Measurements from ENCODE around the gene PHYHD1. TPM values are rescaled to one million over a fixed set of nuclear protein-coding genes. Genes with fewer than 3 reads are reported as not detected.

Gene PHYHD1
- total RNA-seq, 6 donors from 2014 or later: 27.6 to 286 (median 57.7) TPM

GRCh38 chr9:128927731-128928411 lies 7.1 kb downstream of the PHYHD1 start:
- Histone ChIP-seq H3K27ac (peak overlapping the region in 2 of 4 donors; percentile 16 to 63), H3K4me1 (peaks cover 0 to 18% (median 14%) of the 10 kb centered on the region in 4 donors), H3K4me3 (no peak overlapping the region), H3K9me3 (no peaks in the 10 kb centered on the region), H3K27me3 (no peaks in the 10 kb centered on the region), H3K36me3 (peaks cover 0 to 11% (median 0%) of the 10 kb centered on the region in 4 donors)
- 29 to 38% methylated on average over 10 of the region's 10 CpGs for WGBS, 2 donors
- no peak for TF ChIP-seq POLR2AphosphoS5 (IDR thresholded peaks at IDR 0.05)
- no peak for TF ChIP-seq EP300 (IDR thresholded peaks at IDR 0.05)
- peak; percentile 79 to 90 (median 87) for TF ChIP-seq CTCF (IDR thresholded peaks at IDR 0.05)
- TF ChIP-seq POLR2A (IDR thresholded peaks at IDR 0.05): no peak
- DNase-seq (peak in 1 of 2 donors; percentile 48), ATAC-seq (ENCODE audit: low FRiP score in 2 of 2) (peak; percentile 75 to 77)

GRCh38 chr9:128928624-128929023 lies 7.8 kb downstream of the PHYHD1 start:
- ATAC-seq (ENCODE audit: low FRiP score in 2 of 2) (no peak), DNase-seq (no peak)
- 67 to 72% methylated on average over 2 of the region's 2 CpGs for WGBS, 2 donors
- H3K4me3 ChIP-seq: no peak overlapping the region
- peaks cover 0 to 17% (median 10%) of the 10 kb centered on the region in 4 donors for H3K4me1 ChIP-seq
- H3K36me3 ChIP-seq: peaks cover 0 to 11% (median 3%) of the 10 kb centered on the region in 4 donors
- TF ChIP-seq CTCF (IDR thresholded peaks at IDR 0.05) (no peak), POLR2A (IDR thresholded peaks at IDR 0.05) (no peak)
- H3K27me3 ChIP-seq: no peaks in the 10 kb centered on the region
- H3K27ac ChIP-seq: peak overlapping the region in 1 of 4 donors; percentile 63
- no peaks in the 10 kb centered on the region for H3K9me3 ChIP-seq

- H3K9me3 ChIP-seq: no peaks in the 10 kb centered on the region
- ATAC-seq (ENCODE audit: low FRiP score in 2 of 2) (no peak), DNase-seq (no peak)
- no peak for TF ChIP-seq CTCF (IDR thresholded peaks at IDR 0.05)
- TF ChIP-seq POLR2AphosphoS5 (IDR thresholded peaks at IDR 0.05): no peak
- TF ChIP-seq EP300 (IDR thresholded peaks at IDR 0.05): no peak
- no peaks in the 10 kb centered on the region for H3K27me3 ChIP-seq
- no peak overlapping the region for H3K27ac ChIP-seq
- H3K4me3 ChIP-seq: no peak overlapping the region
- H3K36me3 ChIP-seq: peaks cover 0 to 11% (median 7%) of the 10 kb centered on the region in 4 donors
- WGBS, 2 donors: 95 to 96% methylated on average over 4 of the region's 4 CpGs
- peaks cover 0 to 17% (median 9%) of the 10 kb centered on the region in 4 donors for H3K4me1 ChIP-seq
Measured at GRCh38 chr9:128929560-128929959, 8.8 kb downstream of the PHYHD1 start.

GRCh38 chr9:128933731-128934130 lies 12.9 kb downstream of the PHYHD1 start:
- 92 to 93% methylated on average over 3 to 5 of the region's 5 CpGs for WGBS, 2 donors
- Histone ChIP-seq H3K4me1 (no peaks in the 10 kb centered on the region), H3K27ac (no peak overlapping the region), H3K4me3 (no peak overlapping the region), H3K9me3 (no peaks in the 10 kb centered on the region), H3K27me3 (no peaks in the 10 kb centered on the region), H3K36me3 (peaks cover 0 to 19% (median 11%) of the 10 kb centered on the region in 4 donors)
- ATAC-seq (ENCODE audit: low FRiP score in 2 of 2) (no peak), DNase-seq (no peak)
- TF ChIP-seq POLR2AphosphoS5 (IDR thresholded peaks at IDR 0.05): no peak
- no peak for TF ChIP-seq EP300 (IDR thresholded peaks at IDR 0.05)
- TF ChIP-seq CTCF (IDR thresholded peaks at IDR 0.05): no peak
- TF ChIP-seq POLR2A (IDR thresholded peaks at IDR 0.05): no peak
